ENCODE results near the gene TEX12.

The TEX12 gene

DNA sequence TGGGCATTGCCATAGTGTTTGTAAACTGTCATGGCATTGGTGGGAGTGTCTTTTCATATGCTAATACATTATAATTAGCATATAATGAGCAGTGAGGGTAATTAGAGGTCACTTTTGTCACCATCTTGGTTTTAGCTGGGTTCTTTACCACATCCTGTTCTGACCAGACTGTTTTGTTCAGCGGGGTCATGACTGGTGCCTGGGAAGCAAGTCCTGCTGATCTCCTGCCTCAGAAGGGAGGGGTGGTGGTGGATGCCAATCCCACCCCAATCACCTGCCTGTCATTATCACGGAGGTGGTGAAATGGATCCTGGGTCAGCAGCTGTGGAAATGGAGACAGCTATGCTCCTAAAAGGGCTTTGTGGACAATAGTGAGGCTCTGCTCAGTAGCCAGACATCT, 34.4 kb upstream of the TEX12 start:
- TF ChIP-seq, protein P1, sequence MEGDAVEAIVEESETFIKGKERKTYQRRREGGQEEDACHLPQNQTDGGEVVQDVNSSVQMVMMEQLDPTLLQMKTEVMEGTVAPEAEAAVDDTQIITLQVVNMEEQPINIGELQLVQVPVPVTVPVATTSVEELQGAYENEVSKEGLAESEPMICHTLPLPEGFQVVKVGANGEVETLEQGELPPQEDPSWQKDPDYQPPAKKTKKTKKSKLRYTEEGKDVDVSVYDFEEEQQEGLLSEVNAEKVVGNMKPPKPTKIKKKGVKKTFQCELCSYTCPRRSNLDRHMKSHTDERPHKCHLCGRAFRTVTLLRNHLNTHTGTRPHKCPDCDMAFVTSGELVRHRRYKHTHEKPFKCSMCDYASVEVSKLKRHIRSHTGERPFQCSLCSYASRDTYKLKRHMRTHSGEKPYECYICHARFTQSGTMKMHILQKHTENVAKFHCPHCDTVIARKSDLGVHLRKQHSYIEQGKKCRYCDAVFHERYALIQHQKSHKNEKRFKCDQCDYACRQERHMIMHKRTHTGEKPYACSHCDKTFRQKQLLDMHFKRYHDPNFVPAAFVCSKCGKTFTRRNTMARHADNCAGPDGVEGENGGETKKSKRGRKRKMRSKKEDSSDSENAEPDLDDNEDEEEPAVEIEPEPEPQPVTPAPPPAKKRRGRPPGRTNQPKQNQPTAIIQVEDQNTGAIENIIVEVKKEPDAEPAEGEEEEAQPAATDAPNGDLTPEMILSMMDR (conservative IDR thresholded peaks at IDR 0.05; ENCODE audit: low read depth, low read length) = no peak
- no peak overlapping the region for H3K4me3 ChIP-seq (ENCODE audit: low read length)
- no peak for DNase-seq (ENCODE audit: low read depth)

DNA sequence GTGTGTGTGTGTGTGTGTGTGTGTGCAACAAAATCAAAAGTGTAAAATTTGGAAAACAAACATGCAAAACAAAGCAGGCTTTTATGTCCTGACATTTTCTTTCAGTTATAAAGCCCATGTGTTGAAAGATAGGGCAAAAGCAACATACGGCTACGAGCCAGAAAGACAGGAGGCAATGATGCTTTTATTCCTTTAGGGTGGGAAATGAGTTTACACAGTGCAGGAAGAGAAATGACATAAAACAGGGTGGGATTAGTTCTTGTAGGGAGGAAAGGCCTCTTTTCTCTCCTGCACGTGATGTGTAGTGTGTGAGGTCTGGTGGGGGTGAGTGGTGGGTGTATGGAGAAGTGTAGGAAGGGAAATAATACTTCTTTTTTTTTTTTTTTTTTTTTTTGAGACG, 32.7 kb upstream of the TEX12 start:
- H3K4me3 ChIP-seq (ENCODE audit: low read length) = no peak overlapping the region
- TF ChIP-seq, protein P1 (conservative IDR thresholded peaks at IDR 0.05; ENCODE audit: low read depth, low read length) = no peak
- DNase-seq (ENCODE audit: low read depth) = no peak

DNA sequence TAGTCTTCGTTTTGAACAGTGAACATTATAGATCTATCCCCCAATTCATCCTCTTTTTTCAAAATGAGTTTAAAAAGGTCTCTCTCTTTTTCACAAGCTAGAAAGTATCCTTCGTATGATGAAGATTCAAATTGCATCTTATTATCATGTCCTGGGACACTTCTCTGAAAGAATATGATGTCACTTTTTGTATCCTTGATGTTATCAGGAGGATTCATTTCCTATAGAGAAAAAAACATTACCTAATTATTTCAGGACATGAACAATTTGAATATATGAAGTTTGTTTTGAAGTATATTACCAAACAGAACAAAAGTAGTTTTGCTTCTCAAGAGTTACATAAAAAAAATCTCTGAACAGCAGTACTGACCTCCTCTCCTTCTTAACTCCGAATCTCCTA, 23.6 kb upstream of the TEX12 start:
- TF ChIP-seq, protein P1 (conservative IDR thresholded peaks at IDR 0.05; ENCODE audit: low read depth, low read length) = no peak
- DNase-seq (ENCODE audit: low read depth) = no peak
- no peak overlapping the region for H3K4me3 ChIP-seq (ENCODE audit: low read length)

DNA sequence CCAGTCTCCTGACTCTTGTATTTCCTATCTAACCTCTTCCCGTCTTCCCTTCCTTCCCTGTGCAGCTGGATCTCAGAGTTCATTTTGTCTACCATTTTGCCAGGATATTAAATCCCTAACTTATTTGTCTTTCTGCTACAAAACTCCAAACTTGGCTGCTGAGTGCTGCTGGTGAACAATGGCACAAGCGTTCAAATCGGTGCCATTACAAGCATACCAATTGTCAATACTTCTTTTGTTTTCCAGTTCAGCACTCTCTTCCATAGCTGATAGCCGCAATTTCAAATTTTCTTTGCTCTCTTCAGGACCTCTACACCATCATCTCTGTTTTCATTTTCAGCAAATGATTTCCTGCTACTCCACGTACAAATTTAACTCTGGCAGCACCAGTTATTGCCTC, 16.7 kb upstream of the TEX12 start:
- TF ChIP-seq, protein P1 (conservative IDR thresholded peaks at IDR 0.05; ENCODE audit: low read depth, low read length) = no peak
- no peak for DNase-seq (ENCODE audit: low read depth)
- H3K4me3 ChIP-seq (ENCODE audit: low read length) = no peak overlapping the region

DNA sequence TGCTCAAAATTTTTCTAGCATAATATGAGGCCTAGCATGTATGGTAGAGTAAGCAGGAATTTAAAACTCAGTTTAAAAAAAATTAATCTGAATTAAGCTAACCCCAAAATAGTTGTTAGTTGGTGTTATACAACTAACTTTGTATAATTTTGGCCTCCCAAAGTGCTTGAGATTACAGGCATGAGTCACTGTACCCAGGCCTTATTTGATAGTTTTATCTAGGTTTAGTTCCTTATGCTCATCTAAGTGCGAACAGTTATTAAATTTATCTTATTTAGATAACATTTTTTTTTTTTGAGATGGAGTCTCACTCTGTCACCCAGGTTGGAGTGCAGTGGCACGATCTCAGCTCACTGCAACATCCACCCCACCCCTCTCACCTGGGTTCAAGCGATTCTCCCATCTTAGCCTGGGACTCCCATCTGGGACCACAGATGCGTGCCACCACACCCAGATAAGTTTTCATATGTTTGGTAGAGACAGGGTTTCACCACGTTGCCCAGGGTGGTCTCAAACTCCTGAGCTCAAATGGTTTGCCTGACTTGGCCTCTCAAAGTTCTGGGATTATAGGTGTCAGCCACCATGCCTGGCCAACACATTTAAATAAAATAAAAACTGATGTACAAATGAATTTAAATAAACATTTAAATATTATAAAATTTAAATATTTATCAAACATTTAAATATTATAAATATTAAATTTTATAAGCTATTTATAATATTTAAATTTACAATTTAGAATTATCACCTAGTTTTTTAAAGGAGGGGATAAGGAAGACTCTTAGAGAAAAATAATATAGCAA, 10.8 kb upstream of the TEX12 start:
- TF ChIP-seq, protein P1 (conservative IDR thresholded peaks at IDR 0.05; ENCODE audit: low read depth, low read length) = no peak
- no peak for DNase-seq (ENCODE audit: low read depth)
- H3K4me3 ChIP-seq (ENCODE audit: low read length) = no peak overlapping the region

DNA sequence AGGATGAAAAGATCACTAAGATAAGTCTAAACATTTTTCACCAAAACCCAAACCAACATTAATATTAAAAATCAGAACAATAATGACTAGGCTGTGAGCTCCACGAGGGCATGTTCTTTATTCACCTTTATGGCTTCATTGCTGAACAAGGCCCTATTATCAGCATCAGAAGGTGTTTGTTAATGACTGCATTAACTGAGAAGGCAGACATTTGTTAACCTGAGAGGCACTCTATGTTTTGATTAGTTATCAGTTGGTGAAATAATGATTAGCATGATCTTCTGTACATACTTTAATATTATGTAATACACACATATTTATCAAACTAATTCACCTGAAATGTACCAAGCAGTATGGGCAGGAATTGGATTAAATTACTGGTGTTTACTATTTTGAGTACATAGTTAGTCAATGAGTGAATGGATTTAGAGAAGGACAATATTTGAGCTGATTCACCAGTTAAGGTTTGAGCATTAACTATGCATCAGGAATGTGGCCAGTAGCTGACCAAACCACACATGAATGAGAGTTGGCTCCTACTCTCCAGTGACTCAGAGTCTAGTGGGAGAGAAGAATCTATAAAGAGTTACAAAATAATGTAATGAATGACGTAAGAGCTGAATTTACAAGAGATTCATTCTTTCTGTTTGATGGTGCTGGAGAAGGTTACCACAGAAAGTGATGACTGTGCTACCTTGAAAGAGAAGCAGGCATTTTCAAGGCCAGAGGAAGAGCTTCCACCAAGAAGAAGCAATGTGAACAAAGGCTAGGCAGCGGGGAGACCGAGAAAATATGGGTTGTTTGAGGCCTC, 10.0 kb upstream of the TEX12 start:
- DNase-seq (ENCODE audit: low read depth) = peak; percentile 99
- TF ChIP-seq, protein P1 (conservative IDR thresholded peaks at IDR 0.05; ENCODE audit: low read depth, low read length) = no peak
- H3K4me3 ChIP-seq (ENCODE audit: low read length) = no peak overlapping the region
